SW 1271 (cell line): ENCODE data around the gene PLEKHA5.
"Not testable (repeated sequence)": the region's sequence is repeated elsewhere in the genome, so short reads cannot be mapped to it uniquely, and the experiment has no call there.

ENCODE experiments used
- DNase-seq, 2 experiments: peaks; one replicate each; lab custom pipeline; 2025; lab: John Stamatoyannopoulos, UW

Gene PLEKHA5

DNA sequence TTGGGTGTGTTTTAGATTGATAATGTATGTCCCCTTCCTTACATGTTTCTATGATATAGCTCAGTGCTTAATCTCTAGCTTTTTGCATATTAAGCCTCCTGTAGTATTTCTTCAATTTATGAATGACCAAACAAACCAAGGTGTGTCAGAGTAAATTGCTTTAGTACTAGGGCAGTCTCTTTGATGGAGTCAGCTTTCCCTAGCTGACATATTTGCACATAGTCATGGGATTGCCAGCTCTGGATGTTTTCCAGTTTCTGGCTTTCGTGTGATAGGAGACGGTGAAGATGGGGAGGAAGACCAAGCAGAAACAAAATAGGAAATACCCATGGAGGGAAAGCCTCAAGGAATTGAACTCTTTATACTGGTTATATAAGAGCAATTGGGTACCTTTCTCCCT is 148.9 kb downstream of the PLEKHA5 start:
- DNase-seq: no peak

DNA sequence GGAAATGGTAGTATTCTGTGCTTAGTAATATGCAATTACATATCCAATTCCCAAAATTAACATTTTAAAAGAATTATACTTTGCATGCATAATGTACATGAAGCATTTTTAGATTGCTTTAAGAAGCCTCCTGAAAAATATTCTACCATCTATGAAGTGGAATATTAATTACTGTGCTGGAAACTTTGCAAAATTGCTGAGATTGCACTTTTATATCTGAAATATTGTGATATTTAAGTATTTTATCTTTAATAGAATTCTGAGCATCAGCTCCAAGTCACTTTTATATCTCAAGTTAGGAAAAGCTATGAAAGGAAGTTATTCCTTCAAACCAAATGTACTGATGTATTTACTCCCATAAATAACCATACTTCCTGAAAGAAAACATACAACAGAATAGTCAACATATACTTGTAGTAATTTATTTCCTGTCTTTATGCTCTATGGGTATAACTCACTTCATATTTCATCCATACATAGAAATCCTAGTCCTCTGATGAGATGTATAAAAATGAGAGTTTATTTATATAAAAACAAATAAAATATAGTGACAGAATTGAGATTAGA is 152.7 kb downstream of the PLEKHA5 start:
- DNase-seq: no peak

GRCh38 chr12:19284658-19285057 is 155.1 kb downstream of the PLEKHA5 start:
- no peak for DNase-seq

DNA sequence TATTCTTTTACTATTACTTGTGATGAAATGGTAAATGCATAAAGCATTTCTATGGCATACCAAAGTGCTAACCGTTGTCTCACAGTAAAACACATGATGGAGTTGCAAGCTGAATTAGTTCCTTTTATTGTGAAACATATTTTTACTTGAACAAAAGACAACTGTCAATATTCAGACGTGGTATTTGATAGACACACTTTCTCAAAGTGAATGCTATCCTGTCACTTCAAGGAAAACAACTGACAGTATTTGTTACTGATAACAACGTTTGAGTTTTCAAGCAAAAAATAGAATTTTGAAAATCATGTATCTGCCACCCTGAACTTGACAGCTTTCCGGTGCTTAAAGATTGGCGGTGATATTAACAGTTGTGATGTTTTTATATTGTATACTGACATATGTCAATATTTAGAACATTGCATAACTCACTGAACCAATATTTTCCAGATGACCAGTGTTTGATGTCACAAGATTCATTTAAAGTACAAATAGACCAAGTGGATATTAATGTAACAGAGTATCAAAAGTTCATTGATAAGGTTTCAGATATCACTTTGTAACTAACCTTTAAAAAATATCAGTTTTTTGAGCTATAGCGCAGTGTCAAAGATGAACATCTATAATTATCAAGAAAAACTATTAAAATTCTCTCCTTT is 156.4 kb downstream of the PLEKHA5 start:
- DNase-seq: no peak

- DNase-seq: no peak
Measured at GRCh38 chr12:19287302-19287701, 157.8 kb downstream of the PLEKHA5 start.

DNA sequence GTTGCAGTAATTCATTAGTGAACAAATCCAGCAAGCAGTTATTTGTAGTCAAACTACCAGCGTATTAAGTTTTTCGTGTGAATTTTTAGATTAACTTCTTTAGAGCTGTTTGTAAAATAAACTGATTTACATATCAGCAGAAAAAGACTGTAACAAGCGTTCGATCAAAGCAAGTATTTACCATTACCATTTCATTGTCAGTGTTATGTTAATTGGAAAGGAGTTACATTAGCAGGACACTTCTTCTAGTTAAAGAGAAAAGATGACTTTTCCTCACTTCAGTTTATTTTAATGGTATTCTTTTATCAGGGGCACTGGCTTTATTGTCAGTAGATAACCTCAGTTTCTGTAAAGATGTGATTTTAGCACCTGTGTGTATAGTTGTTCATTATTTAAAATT is 158.6 kb downstream of the PLEKHA5 start:
- no peak for DNase-seq

DNA sequence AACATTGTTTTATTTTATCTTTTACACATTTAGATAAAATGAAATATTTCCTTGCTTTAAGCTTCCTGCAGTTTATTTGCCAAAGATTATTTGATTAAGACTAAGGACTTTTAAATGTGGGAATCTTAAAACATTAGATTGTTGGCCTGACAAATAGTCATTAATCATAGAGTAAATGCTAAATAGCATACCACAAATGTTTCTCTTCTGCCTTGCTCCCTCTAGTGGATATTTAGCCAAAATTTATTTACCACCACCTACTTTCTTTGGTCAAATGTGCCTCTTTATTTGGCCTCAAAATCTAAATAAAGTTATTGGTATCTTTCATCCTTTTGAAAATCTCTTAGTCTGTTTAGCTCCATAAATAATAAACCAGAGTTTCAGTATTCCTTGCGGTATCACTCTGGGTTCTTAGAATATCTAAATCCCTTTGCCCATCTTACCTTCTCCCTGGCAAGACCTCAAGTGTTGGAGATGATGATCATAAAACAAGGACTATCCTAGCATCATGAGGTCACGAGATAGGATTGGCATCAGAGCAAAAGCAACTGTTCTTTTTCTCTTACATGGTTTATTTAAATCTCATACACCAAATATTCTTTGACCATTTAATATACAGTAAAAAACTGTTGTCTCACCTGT is 159.2 kb downstream of the PLEKHA5 start:
- peak in 1 of 2 experiments; percentile 64 for DNase-seq

GRCh38 chr12:19298836-19299605 is 169.5 kb downstream of the PLEKHA5 start:
- DNase-seq: no peak

DNA sequence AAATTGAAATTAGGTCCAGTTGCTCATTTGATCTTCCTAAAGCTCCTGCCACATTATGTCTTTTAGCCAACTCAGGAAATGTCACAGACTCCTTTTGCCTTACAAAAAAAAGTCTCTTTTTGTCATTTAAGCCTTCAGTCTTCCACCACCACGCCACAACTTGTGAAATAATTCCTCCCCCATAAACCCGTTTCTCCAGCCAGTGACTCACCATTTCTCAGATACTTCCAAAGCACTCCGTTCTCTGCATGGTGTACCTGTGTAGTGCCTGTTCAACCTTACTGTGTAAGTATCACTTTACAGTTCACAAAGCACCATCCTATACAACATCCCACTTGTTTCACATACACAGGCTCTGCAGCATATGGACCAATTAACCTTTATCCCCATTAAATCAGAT is 170.2 kb downstream of the PLEKHA5 start:
- no peak for DNase-seq

- no peak for DNase-seq
Measured at GRCh38 chr12:19301223-19301622, 171.7 kb downstream of the PLEKHA5 start.

DNA sequence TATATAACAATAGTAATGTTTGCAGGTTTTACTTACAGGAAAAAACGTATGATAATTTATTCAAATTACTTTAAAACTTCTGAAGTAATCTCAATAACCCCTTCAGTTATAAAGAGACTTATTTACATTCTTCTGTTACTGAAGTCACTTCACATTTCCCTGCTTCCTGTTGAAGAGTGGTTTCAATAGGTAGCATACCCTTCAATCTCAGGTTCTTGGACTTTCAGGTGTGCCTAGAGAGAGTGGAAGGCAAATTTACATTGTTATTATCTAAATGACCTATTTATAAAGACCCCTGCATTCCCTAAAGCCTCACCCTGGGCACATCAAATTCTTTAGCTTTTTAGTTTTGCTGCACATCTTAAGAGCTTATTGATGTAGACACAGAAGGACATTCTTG is 172.2 kb downstream of the PLEKHA5 start:
- DNase-seq: no peak

DNA sequence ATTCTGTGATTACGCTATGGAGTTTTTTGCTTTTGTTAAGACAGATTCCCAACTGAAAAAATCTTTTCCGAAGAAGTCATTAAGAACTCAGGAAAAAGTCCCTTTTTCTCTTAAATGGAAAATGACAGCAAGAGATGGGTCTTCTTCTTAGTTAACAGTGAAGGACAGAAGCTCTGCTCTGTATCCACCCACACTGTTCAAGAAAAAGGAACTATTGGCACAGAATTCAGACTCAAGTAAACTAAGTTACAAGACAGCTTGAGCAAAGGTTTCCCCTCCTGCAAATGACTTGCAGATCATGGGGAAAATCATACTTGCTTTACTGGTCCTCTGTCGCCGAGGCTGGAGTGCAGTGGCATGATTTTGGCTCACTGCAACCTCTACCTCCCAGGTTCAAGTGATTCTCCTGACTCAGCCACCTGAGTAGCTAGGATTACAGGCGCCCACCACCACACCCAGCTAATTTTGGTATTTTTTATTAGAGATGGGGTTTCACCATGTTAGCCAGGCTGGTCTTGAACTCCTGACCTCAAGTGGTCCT is 172.6 kb downstream of the PLEKHA5 start:
- DNase-seq: no peak

GRCh38 chr12:19303496-19303895 is 174.0 kb downstream of the PLEKHA5 start:
- no peak for DNase-seq

- DNase-seq: no peak
Measured at GRCh38 chr12:19304149-19304750, 174.7 kb downstream of the PLEKHA5 start.

GRCh38 chr12:19305621-19306020 is 176.1 kb downstream of the PLEKHA5 start:
- DNase-seq: not testable (repeated sequence)

GRCh38 chr12:19306366-19306765 is 176.8 kb downstream of the PLEKHA5 start:
- no peak for DNase-seq

- no peak for DNase-seq
Measured at GRCh38 chr12:19307451-19307850, 177.9 kb downstream of the PLEKHA5 start.

- DNase-seq: no peak
Measured at GRCh38 chr12:19311165-19311564, 181.6 kb downstream of the PLEKHA5 start.

GRCh38 chr12:19312637-19313036 is 183.1 kb downstream of the PLEKHA5 start:
- no peak for DNase-seq

DNA sequence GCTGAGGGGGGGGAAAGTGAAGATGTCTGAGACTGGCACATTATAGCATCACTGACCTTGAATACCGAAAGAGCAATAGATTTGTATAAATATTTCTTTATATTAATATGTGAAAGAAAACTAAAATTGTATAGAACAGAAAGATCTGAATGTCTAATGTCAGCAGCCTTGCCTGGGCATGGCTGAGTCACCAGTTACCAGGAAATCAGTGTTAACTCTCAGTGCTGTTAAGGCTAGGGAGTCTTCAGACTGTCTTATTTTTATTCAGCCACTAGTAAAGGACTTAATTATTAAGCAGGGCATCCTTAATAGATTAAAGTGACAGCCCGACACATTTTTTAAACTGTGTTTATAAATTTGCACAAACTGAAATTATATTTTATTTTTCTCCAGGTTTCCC is 186.9 kb downstream of the PLEKHA5 start:
- no peak for DNase-seq

DNA sequence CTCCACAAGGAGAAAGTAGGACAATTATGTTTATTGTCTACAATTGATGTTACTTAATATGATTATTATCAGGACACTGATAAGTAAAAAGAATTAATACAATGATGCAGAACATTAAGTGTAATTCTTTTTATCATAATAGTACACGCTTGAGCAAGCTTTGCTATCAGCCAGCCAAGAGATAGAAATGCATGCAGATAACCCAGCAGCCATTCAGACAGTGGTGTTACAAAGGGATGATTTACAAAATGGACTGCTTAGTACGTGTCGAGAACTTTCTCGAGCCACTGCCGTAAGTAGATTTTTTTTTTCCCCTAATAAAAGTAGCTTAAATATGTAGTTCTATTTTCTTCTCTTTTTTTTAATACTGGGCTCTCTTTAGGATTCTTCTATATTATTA is 192.8 kb downstream of the PLEKHA5 start:
- no peak for DNase-seq

GRCh38 chr12:19323805-19324204 is 194.3 kb downstream of the PLEKHA5 start:
- no peak for DNase-seq
